HEK293 (cell line): ENCODE data around the gene TBC1D4.

ENCODE experiments used
- EGR2 ChIP-seq: fragments of 450-650 bp; formaldehyde crosslinking; IDR thresholded peaks from 2 replicates; pipeline ENCODE4 v1.5.1; 2016; ENCODE audit warnings: low read depth, missing biosample characterization, missing genetic modification characterization
- GLI4 ChIP-seq: fragments of 450-650 bp; formaldehyde crosslinking; IDR thresholded peaks from 2 replicates; pipeline ENCODE4 v1.5.1; 2016; ENCODE audit warnings: missing biosample characterization, missing genetic modification characterization
- HOXC10 ChIP-seq: sonication (generic); formaldehyde crosslinking; IDR thresholded peaks from 2 replicates; pipeline ENCODE4 v1.8.1; 2023; ENCODE audit warnings: mild to moderate bottlenecking, missing genetic modification reagents
- KLF10 ChIP-seq: fragments of 450-650 bp; IDR thresholded peaks from 2 replicates; pipeline ENCODE4 v1.5.1; 2018; ENCODE audit warnings: missing biosample characterization, mild to moderate bottlenecking, missing genetic modification characterization
- KLF16 ChIP-seq: fragments of 450-650 bp; formaldehyde crosslinking; IDR thresholded peaks from 2 replicates; pipeline ENCODE4 v1.5.1; 2017; ENCODE audit warnings: missing biosample characterization, missing genetic modification characterization
- KLF7 ChIP-seq: fragments of 450-650 bp; formaldehyde crosslinking; IDR thresholded peaks from 2 replicates; pipeline ENCODE4 v1.5.1; 2016; ENCODE audit warnings: missing biosample characterization, missing genetic modification characterization, borderline replicate concordance
- SALL2 ChIP-seq: fragments of 450-650 bp; formaldehyde crosslinking; IDR thresholded peaks from 2 replicates; pipeline ENCODE4 v1.5.0; 2017; ENCODE audit warnings: missing biosample characterization, mild to moderate bottlenecking, missing genetic modification characterization, borderline replicate concordance
- SETDB1 ChIP-seq: IDR thresholded peaks from one replicate; pipeline ENCODE4 v1.6.1; 2017; ENCODE audit warnings: mild to moderate bottlenecking, low read length, moderate library complexity, mixed read lengths; ENCODE audit not compliant: insufficient read length
- TRIM28 ChIP-seq: IDR thresholded peaks from 2 replicates; pipeline ENCODE4 v1.6.1; 2011; ENCODE audit warnings: low read length, control low read depth, borderline replicate concordance
- ZBTB1 ChIP-seq: fragments of 450-650 bp; formaldehyde crosslinking; IDR thresholded peaks from 2 replicates; pipeline ENCODE4 v1.5.1; 2016; ENCODE audit warnings: missing biosample characterization, missing genetic modification characterization
- ZNF146 ChIP-seq: fragments of 450-650 bp; formaldehyde crosslinking; IDR thresholded peaks from 2 replicates; pipeline ENCODE4 v1.5.1; 2016; ENCODE audit warnings: missing biosample characterization, missing genetic modification characterization
- ZNF148 ChIP-seq: fragments of 450-650 bp; formaldehyde crosslinking; IDR thresholded peaks from 2 replicates; pipeline ENCODE4 v1.5.0; 2017; ENCODE audit warnings: missing biosample characterization, missing genetic modification characterization, borderline replicate concordance
- ZNF16 ChIP-seq: fragments of 450-650 bp; formaldehyde crosslinking; IDR thresholded peaks from 2 replicates; pipeline ENCODE4 v1.5.1; 2016; ENCODE audit warnings: low read depth, missing biosample characterization, missing genetic modification characterization
- ZNF2 ChIP-seq: fragments of 450-650 bp; formaldehyde crosslinking; IDR thresholded peaks from 2 replicates; pipeline ENCODE4 v1.5.1; 2016; ENCODE audit warnings: missing biosample characterization, missing genetic modification characterization
- ZNF24 ChIP-seq: fragments of 450-650 bp; formaldehyde crosslinking; IDR thresholded peaks from 2 replicates; pipeline ENCODE4 v1.5.1; 2016; ENCODE audit warnings: missing biosample characterization, missing genetic modification characterization
- ZNF280D ChIP-seq: fragments of 450-650 bp; formaldehyde crosslinking; IDR thresholded peaks from 2 replicates; pipeline ENCODE4 v1.5.1; 2016; ENCODE audit warnings: missing biosample characterization, missing genetic modification characterization
- ZNF404 ChIP-seq: fragments of 450-650 bp; formaldehyde crosslinking; IDR thresholded peaks from 2 replicates; pipeline ENCODE4 v1.5.1; 2017; ENCODE audit warnings: missing biosample characterization, missing genetic modification characterization
- ZNF416 ChIP-seq: fragments of 450-650 bp; formaldehyde crosslinking; IDR thresholded peaks from 2 replicates; pipeline ENCODE4 v1.5.1; 2016; ENCODE audit warnings: missing biosample characterization, missing genetic modification characterization
- ZNF426 ChIP-seq: fragments of 450-650 bp; formaldehyde crosslinking; IDR thresholded peaks from 2 replicates; pipeline ENCODE4 v1.5.1; 2017; ENCODE audit warnings: missing biosample characterization, missing genetic modification characterization, mild to moderate bottlenecking, inconsistent platforms, moderate library complexity
- ZNF473 ChIP-seq: fragments of 450-650 bp; formaldehyde crosslinking; IDR thresholded peaks from 2 replicates; pipeline ENCODE4 v1.5.1; 2017; ENCODE audit warnings: missing biosample characterization, missing genetic modification characterization
- ZNF513 ChIP-seq: fragments of 450-650 bp; IDR thresholded peaks from 2 replicates; pipeline ENCODE4 v1.5.1; 2018; ENCODE audit warnings: missing biosample characterization, missing genetic modification characterization
- ZNF518A ChIP-seq: fragments of 450-650 bp; formaldehyde crosslinking; conservative IDR thresholded peaks from 2 replicates; pipeline ENCODE4 v1.5.1; 2016; ENCODE audit warnings: low read depth, missing biosample characterization, missing genetic modification characterization
- ZNF558 ChIP-seq: fragments of 450-650 bp; formaldehyde crosslinking; IDR thresholded peaks from 2 replicates; pipeline ENCODE4 v1.5.1; 2016; ENCODE audit warnings: missing biosample characterization, missing genetic modification characterization
- ZNF629 ChIP-seq: fragments of 450-650 bp; formaldehyde crosslinking; IDR thresholded peaks from 2 replicates; pipeline ENCODE4 v1.5.1; 2017; ENCODE audit warnings: missing biosample characterization, missing genetic modification characterization
- ZNF639 ChIP-seq: fragments of 450-650 bp; formaldehyde crosslinking; IDR thresholded peaks from 2 replicates; pipeline ENCODE4 v1.5.1; 2016; ENCODE audit warnings: missing biosample characterization, missing genetic modification characterization
- ZNF654 ChIP-seq: fragments of 450-650 bp; formaldehyde crosslinking; IDR thresholded peaks from 2 replicates; pipeline ENCODE4 v1.5.1; 2016; ENCODE audit warnings: low read depth, missing biosample characterization, missing genetic modification characterization
- ZNF791 ChIP-seq: fragments of 450-650 bp; formaldehyde crosslinking; IDR thresholded peaks from 2 replicates; pipeline ENCODE4 v1.5.1; 2016; ENCODE audit warnings: missing biosample characterization, missing genetic modification characterization
- ZXDB ChIP-seq: fragments of 450-650 bp; formaldehyde crosslinking; IDR thresholded peaks from 2 replicates; pipeline ENCODE4 v1.5.1; 2016; ENCODE audit warnings: missing biosample characterization, missing genetic modification characterization

The TBC1D4 gene

GRCh38 chr13:75480671-75481175, 1.2 kb downstream of the TBC1D4 start (continued):
- no peak for TF ChIP-seq ZNF426
- no peak for TF ChIP-seq ZNF473 (tag by site-specific recombination)
- no peak for TF ChIP-seq ZNF404
- TF ChIP-seq ZNF24 = peak; percentile 81; the same call in 1 of the 2 replicates
- no peak for TF ChIP-seq SETDB1
- TF ChIP-seq ZNF629 (tag by site-specific recombination) = peak; percentile 57
- no peak for TF ChIP-seq HOXC10 (CRISPR knock-in tag)
- no peak for TF ChIP-seq ZNF513 (tag by site-specific recombination)
- TF ChIP-seq KLF7 (tag by site-specific recombination) = peak; percentile 86
- peak; percentile 58 for TF ChIP-seq ZNF2 (tag by site-specific recombination)
- TF ChIP-seq ZXDB (tag by site-specific recombination) = peak; percentile 78; the same call in 1 of the 2 replicates
- TF ChIP-seq ZNF148 (tag by site-specific recombination) = no peak
- TF ChIP-seq ZNF791 = no peak
- no peak for TF ChIP-seq SALL2 (tag by site-specific recombination)
- TF ChIP-seq TRIM28 = no peak
- TF ChIP-seq ZNF518A = no peak
- TF ChIP-seq KLF10 = no peak
- TF ChIP-seq EGR2 (tag by site-specific recombination) = 0 out of 2 replicates have a peak, but pooled peaks have one; percentile 46
- no peak for TF ChIP-seq ZNF416 (tag by site-specific recombination)
- no peak for TF ChIP-seq ZBTB1 (tag by site-specific recombination)
- peak; percentile 81; the same call in 1 of the 2 replicates for TF ChIP-seq ZNF639 (tag by site-specific recombination)
- TF ChIP-seq GLI4 (tag by site-specific recombination) = peak; percentile 98
- TF ChIP-seq ZNF16 (tag by site-specific recombination) = no peak
- TF ChIP-seq ZNF146 (tag by site-specific recombination) = no peak
- TF ChIP-seq KLF16 = peak; percentile 96
- TF ChIP-seq ZNF558 (tag by site-specific recombination) = 0 out of 2 replicates have a peak, but pooled peaks have one; percentile 35
- no peak for TF ChIP-seq ZNF654 (tag by site-specific recombination)
- peak; percentile 57; the same call in 1 of the 2 replicates for TF ChIP-seq ZNF280D
